IPS-NIHi7 (cell line): Measurements from ENCODE around the gene GPC5.
A peak's percentile ranks its signal among the peaks of the same experiment; 100 is the strongest.
"Not testable (repeated sequence)": the region's sequence is repeated elsewhere in the genome, so short reads cannot be mapped to it uniquely, and the experiment has no call there.

ENCODE experiments used
- DNase-seq: peaks from one replicate; pipeline ENCODE4 v3.0.0; 2012; ENCODE audit warnings: mixed read lengths; ENCODE audit errors: extremely low spot score

Gene GPC5

GRCh38 chr13:91648012-91648411 lies 249.6 kb downstream of the GPC5 start:
- DNase-seq: no peak

- DNase-seq: no peak
These were observed 251.0 kb downstream of the GPC5 start for GRCh38 chr13:91649456-91649855.

- DNase-seq: peak; percentile 16
These were observed 254.2 kb downstream of the GPC5 start for GRCh38 chr13:91652404-91653301.

GRCh38 chr13:91655731-91656130 lies 257.3 kb downstream of the GPC5 start:
- no peak for DNase-seq

- DNase-seq: no peak
These were observed 258.9 kb downstream of the GPC5 start for GRCh38 chr13:91657283-91657682.

GRCh38 chr13:91659256-91660075 lies 261.0 kb downstream of the GPC5 start:
- no peak for DNase-seq

- no peak for DNase-seq
These were observed 261.6 kb downstream of the GPC5 start for GRCh38 chr13:91660076-91660415.

- no peak for DNase-seq
These were observed 263.5 kb downstream of the GPC5 start for GRCh38 chr13:91661692-91662490.

- no peak for DNase-seq
These were observed 265.6 kb downstream of the GPC5 start for GRCh38 chr13:91664039-91664438.

- no peak for DNase-seq
These were observed 269.1 kb downstream of the GPC5 start for GRCh38 chr13:91667486-91667885.

- no peak for DNase-seq
These were observed 270.6 kb downstream of the GPC5 start for GRCh38 chr13:91668866-91669495.

GRCh38 chr13:91674347-91674746 lies 275.9 kb downstream of the GPC5 start:
- DNase-seq: not testable (repeated sequence)

- no peak for DNase-seq
These were observed 286.3 kb downstream of the GPC5 start for GRCh38 chr13:91684746-91685145.

- DNase-seq: no peak
These were observed 292.5 kb downstream of the GPC5 start for GRCh38 chr13:91690944-91691343.

GRCh38 chr13:91693466-91693865 lies 295.0 kb downstream of the GPC5 start:
- no peak for DNase-seq

- DNase-seq: no peak
These were observed 299.9 kb downstream of the GPC5 start for GRCh38 chr13:91698308-91698707.

GRCh38 chr13:91698767-91699166 lies 300.3 kb downstream of the GPC5 start:
- no peak for DNase-seq

- no peak for DNase-seq
These were observed 301.4 kb downstream of the GPC5 start for GRCh38 chr13:91699863-91700262.

GRCh38 chr13:91701975-91702374 lies 303.6 kb downstream of the GPC5 start:
- no peak for DNase-seq

- no peak for DNase-seq
These were observed 304.0 kb downstream of the GPC5 start for GRCh38 chr13:91702411-91702810.

- DNase-seq: no peak
These were observed 306.0 kb downstream of the GPC5 start for GRCh38 chr13:91704398-91704797.

GRCh38 chr13:91708558-91708957 lies 310.1 kb downstream of the GPC5 start:
- DNase-seq: no peak
